NK-92 (cell line): ENCODE data around the gene PSMD2.

Experiments used
- DNase-seq: peaks from one replicate; lab custom pipeline; 2025; ENCODE audit not compliant: unreplicated experiment; lab: John Stamatoyannopoulos, UW

PSMD2 gene

DNA sequence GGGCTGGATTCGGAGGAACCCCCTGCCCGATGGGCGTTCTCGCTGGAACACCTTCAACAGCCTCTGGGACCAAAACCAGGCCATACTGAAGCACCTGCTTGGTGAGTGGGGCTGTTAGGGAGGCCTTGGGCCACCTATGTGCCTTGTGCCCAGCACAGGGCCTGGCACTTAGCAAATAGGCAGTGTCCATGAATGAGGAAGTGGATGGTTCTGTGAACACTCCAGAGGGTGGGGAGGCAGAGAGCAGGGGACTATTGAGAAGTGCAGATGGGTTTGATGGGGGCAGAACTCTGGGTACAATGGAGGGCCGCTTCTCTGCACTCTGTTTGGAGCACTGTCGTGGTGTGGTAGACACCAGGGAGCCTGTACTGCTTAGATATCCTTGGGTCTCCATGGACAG is 21.7 kb upstream of the PSMD2 start:
- no peak for DNase-seq

DNA sequence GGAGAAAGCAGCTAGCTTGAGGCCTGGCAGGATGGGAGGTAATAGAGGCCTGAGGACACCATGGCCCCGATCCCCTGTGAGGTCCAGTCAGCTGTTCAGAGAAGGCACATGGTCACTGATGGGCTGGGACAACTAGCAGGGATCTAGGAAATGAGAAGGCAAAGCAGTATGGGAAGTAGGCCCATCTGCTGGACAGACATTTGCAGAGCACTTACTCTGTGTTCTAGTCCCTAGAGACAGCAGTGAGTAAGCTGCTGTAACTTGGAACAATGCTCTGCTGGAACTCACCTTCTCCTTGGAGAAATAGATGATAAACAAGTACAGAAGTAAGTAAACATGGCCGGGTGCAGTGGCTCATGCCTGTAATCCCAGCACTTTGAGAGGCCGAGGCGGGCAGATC is 16.1 kb upstream of the PSMD2 start:
- no peak for DNase-seq

DNA sequence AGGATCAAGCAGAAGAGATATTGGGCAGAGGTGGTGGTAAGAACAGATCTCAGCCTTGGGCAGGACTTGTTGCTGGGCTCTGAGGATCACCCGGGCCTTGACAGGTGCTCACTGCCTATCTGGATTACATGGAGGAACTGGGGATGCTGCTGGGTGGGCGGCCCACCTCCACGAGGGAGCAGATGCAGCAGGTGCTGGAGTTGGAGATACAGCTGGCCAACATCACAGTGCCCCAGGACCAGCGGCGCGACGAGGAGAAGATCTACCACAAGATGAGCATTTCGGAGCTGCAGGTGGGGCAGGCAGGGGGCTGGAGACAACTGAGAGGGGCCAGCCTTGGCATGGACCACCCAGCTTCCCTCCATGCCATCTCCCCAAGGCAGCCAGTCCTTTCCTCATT is 15.4 kb upstream of the PSMD2 start:
- DNase-seq: no peak

DNA sequence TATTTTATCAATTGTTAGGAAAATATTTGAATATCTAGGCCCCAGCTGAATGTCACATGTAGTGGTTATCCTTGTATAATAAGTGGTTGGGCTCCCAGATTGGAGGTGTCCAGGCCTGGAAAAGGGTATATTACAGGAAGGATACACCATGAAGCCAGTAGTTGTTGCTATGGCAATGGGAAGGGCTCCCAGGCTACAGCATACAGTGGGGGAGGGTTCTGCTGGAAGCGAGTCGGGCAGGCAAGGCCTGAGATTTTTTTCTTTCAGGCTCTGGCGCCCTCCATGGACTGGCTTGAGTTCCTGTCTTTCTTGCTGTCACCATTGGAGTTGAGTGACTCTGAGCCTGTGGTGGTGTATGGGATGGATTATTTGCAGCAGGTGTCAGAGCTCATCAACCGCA is 14.3 kb upstream of the PSMD2 start:
- no peak for DNase-seq

DNA sequence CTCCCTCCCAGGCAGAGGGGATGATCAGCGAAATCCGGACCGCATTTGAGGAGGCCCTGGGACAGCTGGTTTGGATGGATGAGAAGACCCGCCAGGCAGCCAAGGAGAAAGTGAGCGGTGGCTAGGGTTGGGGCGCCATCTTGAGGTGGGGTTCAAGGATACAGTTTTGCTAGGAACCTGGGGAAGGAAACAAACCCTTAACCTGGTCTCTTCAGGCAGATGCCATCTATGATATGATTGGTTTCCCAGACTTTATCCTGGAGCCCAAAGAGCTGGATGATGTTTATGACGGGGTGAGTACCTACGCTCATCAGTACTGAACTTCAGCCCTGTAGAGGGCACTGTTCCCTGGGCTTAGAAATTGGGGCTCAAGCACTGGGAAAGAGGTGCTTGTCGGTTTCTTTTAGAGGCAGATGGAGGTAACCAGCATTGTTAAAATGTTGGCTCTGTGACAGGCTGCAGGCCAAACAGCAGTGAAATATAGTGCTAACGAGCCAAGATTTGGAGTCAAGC is 9.6 kb upstream of the PSMD2 start:
- no peak for DNase-seq

DNA sequence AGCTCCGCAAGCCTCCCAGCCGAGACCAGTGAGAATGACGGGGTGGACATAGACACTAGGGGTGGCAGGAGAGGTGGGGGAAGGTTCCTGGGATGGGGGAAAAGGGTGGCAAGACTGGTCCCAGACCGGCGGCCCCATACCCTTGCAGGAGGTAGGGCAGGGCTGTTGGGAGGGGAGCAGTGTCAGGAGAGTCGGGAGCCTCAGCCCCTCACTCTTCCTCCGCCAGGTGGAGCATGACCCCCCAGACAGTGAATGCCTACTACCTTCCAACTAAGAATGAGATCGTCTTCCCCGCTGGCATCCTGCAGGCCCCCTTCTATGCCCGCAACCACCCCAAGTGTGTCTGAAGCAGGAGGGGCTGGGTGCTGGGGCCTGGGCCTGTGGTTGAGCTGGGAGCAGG is 8.7 kb upstream of the PSMD2 start:
- no peak for DNase-seq

DNA sequence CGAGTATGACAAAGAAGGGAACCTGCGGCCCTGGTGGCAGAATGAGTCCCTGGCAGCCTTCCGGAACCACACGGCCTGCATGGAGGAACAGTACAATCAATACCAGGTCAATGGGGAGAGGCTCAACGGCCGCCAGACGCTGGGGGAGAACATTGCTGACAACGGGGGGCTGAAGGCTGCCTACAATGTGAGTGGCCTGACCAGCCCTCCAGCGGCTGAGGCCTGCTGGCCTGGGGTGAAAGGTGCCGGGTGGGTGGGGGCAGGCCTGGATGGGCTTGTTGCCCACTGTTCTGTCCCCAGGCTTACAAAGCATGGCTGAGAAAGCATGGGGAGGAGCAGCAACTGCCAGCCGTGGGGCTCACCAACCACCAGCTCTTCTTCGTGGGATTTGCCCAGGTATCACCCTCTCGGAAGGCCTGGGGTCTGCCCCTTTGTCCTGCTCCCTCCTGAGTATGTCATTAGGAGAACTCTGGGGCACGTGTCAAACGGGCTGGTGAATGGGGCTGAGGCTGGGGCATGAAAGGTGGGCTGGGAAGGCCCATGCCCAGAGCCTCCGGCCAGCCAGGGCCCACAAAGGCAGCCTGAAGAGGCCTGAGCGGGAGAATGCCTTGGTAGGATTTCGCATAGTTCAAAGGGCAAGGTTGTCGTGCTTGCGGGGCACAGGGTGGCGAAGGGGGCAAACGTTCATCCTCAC is 7.8 kb upstream of the PSMD2 start:
- DNase-seq: no peak

DNA sequence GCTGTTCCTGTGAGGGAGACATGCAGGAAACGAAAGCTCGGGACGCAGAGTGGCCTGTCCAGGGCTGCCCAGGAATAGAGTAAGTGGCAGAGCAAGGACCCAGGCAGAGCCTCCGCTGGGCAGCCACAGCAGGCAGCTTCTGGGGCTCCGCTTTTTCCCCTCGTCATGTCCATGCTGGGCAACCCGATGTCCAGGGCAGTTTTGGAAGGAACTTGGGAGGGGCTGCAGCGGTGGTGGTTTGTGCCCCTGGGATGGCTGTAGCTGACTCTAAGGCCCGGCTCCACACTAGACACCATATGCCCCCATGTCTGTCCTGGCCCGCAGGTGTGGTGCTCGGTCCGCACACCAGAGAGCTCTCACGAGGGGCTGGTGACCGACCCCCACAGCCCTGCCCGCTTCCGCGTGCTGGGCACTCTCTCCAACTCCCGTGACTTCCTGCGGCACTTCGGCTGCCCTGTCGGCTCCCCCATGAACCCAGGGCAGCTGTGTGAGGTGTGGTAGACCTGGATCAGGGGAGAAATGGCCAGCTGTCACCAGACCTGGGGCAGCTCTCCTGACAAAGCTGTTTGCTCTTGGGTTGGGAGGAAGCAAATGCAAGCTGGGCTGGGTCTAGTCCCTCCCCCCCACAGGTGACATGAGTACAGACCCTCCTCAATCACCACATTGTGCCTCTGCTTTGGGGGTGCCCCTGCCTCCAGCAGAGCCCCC is 7.1 kb upstream of the PSMD2 start:
- no peak for DNase-seq

DNA sequence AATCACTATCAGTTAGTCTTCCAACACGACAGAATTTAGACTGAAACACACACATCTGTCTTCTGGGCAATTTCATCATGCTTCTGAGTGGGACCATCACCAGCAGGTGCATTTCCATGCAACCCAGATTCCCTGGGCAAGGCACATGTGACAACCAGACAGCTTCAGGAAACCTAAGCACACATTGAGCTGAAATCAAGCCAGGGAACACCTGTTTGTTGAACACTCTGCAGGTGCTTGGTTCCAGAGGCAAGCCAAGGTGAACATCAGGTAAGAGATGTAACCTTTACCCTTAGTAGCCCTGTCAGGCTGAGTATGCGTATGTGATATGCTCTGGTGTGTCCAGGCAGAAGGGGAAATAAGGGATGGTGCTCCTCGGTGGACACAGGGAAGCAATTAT is 3.3 kb upstream of the PSMD2 start:
- DNase-seq: no peak

DNA sequence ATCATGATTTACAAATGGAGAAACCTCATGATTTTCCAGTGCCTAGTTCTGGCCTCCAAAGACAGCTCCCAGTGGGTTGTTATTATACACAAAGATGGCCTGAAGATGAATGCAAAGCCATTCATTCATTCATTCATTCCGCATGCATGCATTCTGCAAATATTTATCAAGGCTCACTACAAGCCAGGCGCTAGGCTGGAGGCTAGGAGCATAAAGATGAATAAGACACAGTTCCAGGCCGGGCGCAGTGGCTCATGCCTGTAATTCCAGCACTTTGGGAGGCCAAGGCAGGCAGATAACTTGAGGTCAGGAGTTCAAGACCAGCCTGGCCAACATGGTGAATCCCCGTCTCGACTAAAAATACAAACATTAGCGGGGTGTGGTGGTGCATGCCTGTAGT is 2.4 kb upstream of the PSMD2 start:
- no peak for DNase-seq

DNA sequence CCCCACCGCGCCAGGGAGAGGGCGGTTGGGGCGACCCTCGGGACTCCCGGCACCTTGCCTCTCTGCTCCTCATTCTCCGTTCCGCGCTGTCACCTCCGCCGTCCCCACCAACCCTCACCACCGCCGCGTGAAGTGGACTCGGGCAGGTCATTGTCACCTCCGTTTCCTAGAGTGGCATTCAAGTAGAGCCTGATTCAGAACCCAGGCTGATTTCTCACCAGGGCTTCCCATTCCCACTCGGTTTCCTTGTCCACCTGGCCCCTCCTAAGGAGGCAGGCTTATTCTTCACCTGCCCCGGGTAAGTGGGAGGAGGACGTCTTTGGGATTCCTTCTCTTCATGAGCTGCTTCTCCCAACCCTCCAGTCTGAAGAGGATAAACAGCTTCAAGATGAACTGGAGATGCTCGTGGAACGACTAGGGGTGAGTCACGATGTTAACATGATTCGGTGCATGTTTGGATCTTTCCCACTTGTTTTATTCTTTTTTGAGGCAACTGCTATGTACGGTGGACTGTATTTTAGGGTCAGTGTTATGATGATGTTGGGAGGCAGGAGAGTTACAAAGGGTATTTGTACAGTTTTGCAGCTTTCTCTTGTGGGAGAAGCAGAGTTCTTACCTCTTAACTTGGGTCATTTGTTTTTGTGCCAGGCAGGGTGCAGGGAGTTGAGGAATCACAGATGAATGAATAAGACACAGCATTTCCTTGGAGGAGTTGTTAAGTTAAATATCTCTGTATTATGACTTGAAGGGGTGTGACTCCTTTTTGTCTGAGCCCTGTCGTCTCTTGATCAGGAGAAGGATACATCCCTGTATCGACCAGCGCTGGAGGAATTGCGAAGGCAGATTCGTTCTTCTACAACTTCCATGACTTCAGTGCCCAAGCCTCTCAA is 692 bp downstream of the PSMD2 start:
- DNase-seq: no peak

DNA sequence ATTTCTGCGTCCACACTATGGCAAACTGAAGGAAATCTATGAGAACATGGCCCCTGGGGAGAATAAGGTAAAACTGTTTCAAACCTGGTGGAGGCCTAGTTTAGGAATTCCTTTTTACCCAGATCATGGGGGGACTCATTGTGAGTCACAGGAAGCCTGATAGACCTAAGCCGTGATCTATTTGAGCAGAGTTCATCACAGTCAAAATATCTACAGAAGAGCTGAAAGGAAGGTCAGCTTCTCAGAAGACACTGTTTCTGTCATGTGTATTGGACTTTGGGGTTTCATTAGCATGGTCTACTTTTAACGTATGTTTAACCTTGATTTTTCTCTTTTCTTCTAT is 1.3 kb downstream of the PSMD2 start:
- no peak for DNase-seq

DNA sequence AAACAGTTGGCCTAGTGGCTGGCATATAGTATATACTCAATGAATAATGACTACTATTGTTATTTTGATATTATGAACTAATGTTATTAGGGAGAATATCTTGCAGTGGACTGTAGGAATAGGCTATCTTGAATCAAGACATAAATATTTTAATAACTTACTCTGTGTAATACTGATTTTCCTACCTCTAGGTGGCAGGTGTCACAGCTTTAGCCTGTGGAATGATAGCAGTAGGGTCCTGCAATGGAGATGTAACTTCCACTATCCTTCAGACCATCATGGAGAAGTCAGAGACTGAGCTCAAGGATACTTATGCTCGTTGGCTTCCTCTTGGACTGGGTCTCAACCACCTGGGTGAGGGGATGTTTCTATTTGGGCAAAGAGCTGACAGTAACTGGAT is 6.5 kb downstream of the PSMD2 start:
- DNase-seq: no peak

DNA sequence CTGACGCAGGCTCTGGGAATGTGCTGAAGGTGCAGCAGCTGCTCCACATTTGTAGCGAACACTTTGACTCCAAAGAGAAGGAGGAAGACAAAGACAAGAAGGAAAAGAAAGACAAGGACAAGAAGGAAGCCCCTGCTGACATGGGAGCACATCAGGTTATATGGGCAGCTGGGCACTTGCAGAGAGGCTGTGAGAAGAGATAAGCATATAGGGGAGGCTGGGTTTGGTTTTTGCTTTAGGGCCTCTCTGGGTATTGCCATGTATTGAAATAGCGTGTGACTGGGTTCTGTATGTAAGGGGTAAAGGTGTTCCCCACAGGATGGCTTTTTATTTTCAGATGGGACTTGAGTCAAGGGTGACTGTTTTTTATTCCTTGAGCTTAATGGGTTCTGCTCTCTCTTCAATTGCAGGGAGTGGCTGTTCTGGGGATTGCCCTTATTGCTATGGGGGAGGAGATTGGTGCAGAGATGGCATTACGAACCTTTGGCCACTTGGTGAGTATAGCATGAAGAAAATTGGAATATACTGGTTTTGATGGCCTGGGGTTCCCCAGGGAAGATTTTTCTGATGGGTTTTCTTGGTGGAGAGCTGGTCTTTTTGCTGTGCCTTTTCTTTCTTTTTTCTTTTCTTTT is 7.4 kb downstream of the PSMD2 start:
- DNase-seq: no peak

DNA sequence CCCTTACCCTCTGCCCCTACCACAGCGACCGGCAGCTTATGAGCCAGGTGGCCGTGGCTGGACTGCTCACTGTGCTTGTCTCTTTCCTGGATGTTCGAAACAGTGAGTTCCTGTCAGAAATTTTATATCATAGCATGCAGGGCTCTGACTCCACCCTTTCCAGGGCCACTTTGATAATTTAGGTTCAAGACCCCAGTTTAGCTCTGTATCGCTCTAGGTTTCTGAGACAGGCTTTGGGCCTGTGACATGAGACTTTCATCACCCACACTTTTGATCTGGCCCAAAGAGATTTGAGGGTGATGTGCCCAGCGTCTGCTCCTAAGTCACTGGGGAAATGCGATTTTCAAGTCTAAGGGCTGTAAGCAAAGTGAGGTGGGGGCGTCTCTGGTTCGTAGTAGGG is 8.9 kb downstream of the PSMD2 start:
- DNase-seq: no peak

DNA sequence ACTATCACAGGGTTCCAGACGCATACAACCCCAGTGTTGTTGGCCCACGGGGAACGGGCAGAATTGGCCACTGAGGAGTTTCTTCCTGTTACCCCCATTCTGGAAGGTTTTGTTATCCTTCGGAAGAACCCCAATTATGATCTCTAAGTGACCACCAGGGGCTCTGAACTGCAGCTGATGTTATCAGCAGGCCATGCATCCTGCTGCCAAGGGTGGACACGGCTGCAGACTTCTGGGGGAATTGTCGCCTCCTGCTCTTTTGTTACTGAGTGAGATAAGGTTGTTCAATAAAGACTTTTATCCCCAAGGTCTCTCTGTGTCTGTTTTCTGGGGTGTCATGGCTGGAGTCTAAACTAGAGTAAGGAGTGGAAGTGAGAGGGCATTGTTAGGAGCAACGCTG is 9.7 kb downstream of the PSMD2 start:
- DNase-seq: no peak

DNA sequence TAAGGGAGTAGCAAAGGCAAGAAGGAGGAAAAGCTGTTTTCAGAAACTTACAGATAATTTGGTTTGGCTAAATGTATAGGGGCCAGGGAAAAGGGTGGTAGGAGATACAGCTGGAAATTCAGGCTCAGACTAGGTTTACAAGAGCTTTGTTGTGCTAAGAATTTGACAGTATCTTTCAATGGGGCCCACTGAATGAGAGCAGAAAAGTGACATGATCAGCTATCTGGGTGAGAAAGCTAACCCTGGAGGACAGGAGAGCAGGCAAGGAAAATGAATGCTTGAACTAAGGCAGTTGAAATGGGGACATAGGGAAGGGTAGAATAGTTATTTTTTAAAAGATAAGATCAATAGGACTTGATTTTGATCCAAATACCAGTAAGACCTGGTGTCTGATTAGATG is 12.6 kb downstream of the PSMD2 start:
- DNase-seq: no peak

DNA sequence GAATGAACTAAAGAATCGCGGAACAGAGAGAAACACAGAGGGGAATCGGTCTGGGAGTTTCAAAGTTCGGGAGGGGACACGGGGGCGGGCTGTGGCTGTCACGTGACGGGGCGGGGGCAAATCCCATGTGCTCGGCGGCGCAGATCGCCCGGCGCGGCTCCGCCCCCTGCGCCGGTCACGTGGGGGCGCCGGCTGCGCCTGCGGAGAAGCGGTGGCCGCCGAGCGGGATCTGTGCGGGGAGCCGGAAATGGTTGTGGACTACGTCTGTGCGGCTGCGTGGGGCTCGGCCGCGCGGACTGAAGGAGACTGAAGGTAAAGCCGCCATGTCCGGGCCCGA is 15.3 kb downstream of the PSMD2 start, which contains the start of gene EIF4G1:
Gene EIF4G1 (plus strand): TSS at position 244 of the 337 bp plus-strand sequence. CDS start 1,191 bp downstream, outside the sequence.
- peak; percentile 70 for DNase-seq

DNA sequence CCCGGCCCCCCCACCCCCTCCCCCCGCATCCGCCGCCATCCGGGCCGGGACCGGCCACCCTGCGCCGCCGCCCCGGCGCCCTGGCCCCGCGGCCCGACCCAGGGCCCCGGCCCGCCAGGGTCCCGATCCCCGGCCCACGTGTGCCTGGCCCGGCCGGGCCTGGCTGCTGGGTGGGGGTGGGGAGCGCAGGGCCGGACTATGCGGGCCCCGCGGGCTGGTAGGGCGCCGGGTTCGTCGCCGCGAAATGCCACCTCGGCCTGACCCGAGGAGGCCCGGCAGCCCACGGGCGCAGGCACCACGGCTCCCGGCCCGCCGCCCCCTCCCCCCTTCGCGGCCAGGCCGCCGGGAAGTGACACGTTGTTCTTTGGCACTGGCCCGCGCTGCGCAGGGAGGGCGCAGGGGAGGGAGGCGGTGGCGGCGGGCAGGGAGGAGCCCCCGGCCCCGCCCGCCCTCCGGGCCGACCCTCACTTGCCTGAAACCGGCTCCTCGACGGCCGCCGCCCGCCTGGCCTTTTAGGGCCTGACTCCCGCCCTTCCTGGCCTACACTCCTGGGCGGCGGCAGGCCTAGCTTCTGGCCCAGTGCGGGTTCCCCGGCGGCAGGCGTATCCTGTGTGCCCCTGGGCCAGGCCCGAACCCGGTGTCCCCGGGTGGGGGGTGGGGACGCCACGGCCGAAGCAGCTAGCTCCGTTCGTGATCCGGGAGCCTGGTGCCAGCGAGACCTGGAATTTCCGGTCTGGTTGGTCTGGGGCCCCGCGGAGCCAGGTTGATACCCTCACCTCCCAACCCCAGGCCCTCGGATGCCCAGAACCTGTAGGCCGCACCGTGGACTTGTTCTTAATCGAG is 15.9 kb downstream of the PSMD2 start:
- DNase-seq: no peak

DNA sequence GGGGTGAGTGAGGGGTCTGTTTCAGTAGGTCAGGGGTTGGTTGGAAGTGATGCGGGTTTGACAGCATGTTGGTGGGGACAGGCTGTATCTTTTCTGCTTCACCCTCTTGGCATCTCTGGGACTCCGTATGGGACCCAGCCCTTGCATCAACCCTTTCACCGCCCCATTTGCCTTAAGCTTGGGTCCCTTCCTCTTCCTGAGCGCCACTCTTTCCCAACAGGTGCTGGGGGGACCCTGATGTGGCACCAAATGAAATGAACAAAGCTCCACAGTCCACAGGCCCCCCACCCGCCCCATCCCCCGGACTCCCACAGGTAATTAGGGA is 16.5 kb downstream of the PSMD2 start:
- no peak for DNase-seq
